A549 treated with CORT108297 at 1 μM for 4 hours (cell line): ENCODE measurements around the gene ARHGEF40. TPM values are rescaled to one million over a fixed set of nuclear protein-coding genes. Genes with fewer than 3 reads are reported as not detected.

Source experiments
- total RNA-seq: library from RNA; stranded (reverse); fragments of 200-300 nt; extraction: Qiagen RNA extraction; gene quantifications from 5 replicates; pipeline ENCODE4 v1.2.3, GENCODE V29; 2022

Gene ARHGEF40
- 9.7 to 15.3 TPM (median 12.2 TPM) in 5 replicates for total RNA-seq

DNA sequence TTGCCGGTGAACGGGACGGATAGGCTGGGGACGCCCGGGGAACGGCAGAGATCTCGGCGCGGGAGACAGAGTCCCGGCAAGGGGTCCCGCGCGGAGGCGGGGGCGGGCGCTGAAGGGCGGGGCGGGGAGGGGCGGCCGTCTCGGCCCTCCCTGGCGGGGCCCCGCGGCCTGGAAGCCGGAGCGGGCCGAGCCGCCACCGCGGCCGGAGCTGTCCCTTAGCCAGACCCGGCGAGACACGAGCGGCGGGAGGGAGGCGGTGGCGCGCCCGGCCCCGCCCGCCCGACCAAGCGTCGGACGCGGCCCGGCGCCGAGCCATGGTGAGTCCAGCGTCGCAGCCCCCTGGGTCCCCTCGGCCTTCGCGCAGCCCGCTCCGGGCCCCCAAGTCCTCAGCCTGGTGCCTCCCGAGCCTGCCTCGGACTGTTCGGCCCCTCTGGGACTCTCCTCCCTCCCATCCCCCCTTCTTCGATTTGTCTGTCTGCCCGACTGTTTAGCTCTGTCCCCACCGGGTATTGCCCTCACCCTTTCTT is at the start of gene ARHGEF40:
Gene ARHGEF40, plus strand, starts transcription at position 222 of the 527 bp plus-strand sequence. Its CDS starts 93 bp downstream, at position 315.

DNA sequence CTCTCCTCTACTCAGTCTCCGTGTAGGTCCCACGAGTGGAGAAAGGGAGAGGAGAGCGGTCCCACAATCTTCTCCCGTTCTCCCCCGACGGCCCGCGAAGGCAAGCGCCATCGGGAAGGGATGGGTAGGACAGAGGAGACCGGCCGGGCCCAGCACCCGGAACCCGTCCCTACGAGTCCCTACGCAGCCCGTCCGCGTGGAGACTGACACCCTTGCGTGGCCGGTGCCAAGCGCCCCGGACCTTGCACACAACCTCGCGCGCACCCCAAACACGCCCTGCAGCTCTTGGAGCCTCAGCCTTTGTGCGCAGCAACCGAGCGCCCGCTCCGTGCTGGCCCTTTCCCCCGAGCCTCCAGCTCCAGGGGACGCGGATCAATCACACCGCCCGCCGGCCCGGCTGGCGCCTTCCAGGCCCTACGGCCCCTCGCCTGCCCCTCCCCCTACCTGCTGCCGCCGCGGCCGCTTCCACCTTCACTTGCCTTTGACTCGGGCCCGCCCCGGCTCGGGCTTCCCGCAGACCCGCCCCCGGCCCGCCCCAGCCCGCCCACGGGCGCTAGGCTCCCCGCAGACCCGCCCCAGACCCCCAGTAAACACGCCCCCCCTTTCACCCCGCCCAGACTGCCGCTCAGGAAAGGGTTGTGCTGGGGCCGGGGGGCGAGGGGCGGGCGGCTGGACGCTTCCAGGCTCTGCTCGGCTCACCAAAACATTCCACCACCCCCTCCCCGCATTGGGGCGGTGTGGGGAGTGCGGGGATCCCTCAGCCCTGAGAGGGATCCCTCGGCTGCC is 45.3 kb upstream of the ARHGEF40 start, which contains the start of gene NDRG2:
Gene NDRG2, minus strand, starts transcription at position 477 of the 786 bp plus-strand sequence. CDS start 1,746 bp downstream, outside the sequence.

GRCh38 chr14:21029917-21030316 is 40.2 kb upstream of the ARHGEF40 start, which contains the start of gene TPPP2:
Gene TPPP2, plus strand, starts transcription at chr14:21030217. Its CDS starts 365 bp downstream, at chr14:21030582.

DNA sequence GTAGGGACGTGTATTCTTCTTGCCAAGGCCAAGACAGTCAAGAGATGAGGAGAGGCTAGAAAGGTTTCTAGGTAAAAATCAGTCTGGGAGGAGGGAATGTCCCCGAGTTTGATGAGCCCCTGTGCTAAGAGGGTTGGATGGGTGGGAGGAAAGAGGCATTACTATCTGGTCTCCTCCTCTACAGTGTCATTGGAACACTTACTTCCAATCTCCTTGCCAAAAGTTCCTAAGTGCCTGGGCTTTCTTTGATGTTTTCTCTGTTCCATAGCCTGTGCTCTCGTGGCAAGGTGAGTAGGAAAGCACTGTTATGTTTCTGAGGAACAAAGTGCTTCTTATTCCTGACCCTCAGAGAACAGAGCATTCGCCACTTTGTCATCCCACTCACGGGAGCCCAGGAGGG is 35.4 kb upstream of the ARHGEF40 start, which contains the start of gene RNASE13:
Gene RNASE13, minus strand, starts transcription at position 101 of the 400 bp plus-strand sequence. CDS start 519 bp downstream, outside the sequence.

GRCh38 chr14:21041676-21042433 is 28.2 kb upstream of the ARHGEF40 start, which contains the start of gene RNASE7:
Gene RNASE7, plus strand, starts transcription at chr14:21042362. Its CDS starts 631 bp downstream, at chr14:21042993.

DNA sequence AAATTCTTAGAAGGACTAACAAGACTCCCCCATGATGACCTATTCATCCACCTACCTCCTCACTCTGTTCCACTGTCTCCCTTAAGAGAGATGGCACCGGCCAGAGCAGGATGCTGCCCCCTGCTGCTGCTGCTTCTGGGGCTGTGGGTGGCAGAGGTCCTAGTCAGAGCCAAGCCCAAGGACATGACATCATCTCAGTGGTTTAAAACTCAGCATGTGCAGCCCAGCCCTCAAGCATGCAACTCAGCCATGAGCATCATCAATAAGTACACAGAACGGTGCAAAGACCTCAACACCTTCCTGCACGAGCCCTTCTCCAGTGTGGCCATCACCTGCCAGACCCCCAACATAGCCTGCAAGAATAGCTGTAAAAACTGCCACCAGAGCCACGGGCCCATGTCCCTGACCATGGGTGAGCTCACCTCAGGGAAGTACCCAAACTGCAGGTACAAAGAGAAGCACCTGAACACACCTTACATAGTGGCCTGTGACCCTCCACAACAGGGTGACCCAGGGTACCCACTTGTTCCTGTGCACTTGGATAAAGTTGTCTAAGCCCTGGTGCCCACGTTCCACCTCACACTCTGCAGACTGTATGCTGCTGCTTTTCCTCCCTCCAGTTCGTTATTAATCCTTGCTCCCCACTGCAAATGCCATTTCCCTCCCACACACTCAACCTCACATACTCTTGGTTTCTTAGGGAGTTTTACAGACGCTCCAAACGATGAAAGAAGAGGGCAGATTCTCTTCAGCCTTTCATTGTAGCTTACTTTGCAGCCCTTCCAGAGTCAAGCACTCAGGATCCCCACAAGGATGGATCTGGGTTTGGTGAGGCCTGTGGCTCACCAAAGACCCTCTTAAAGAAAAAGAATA is 12.1 kb upstream of the ARHGEF40 start, which contains the start of gene RNASE8:
Gene RNASE8, plus strand, starts transcription at position 20 of the 873 bp plus-strand sequence. Its CDS starts 71 bp downstream, at position 91.

DNA sequence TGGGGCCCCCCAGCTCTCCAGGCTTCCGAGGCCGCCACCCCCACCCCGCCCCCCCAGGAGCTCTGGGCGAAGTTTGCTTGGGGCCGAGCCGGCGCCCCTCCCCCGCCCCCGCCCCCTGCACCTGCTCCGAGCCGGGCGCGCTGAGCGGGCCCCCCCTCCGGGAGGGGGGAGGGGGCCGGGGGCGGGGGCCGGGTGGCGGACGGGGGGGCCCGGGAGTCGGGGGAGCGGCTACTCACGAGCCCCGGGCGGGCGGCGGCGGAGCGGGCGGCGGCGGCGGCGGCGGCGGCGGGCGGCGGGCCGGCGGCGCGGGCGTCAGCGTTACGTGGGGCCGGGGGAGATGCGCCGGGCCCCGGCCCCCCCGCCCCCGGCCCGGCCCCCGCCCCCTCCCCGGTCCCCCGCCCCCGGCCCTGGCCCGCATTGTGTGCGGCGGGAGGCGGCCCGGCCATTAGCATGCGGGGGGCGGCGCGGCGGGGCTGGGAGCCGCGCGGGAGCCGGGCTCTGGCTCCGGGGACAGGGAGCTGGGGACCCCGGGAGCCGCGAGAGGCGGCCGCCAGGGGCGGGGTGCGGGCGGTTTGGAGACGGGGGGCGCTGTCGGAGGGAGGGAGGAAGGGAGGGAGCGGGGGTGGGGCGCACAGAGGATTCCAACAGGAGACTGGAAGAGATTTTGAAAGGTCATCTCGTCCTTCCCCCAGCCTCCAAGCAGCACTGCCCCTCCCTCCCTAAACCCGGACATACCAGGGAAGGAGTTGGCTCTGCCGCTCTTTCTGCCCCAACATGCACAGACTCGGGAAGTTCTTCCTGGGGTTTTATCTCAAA is 28.2 kb downstream of the ARHGEF40 start, which contains the start of gene ZNF219:
Gene ZNF219, minus strand, starts transcription at position 580 of the 816 bp plus-strand sequence. CDS start 5,064 bp downstream, outside the sequence.

GRCh38 chr14:21100931-21101330 is 30.8 kb downstream of the ARHGEF40 start, which contains the start of gene TMEM253:
Gene TMEM253, plus strand, starts transcription at chr14:21101066. Its CDS starts 278 bp downstream, at chr14:21101344.

Other genes with a start within 250 kb of the ARHGEF40 start
- not detected in 5 replicates for gene RNASE3, start 178.9 kb upstream of the ARHGEF40 start, total RNA-seq
- gene RNASE2, start 114.8 kb upstream of the ARHGEF40 start, total RNA-seq: not detected in 5 replicates
- 73.4 to 80.5 TPM (median 75.1 TPM) in 5 replicates for gene METTL17, start 80.3 kb upstream of the ARHGEF40 start, total RNA-seq
- gene SLC39A2, start 71.0 kb upstream of the ARHGEF40 start, total RNA-seq: not detected in 5 replicates
- gene NDRG2, start 45.2 kb upstream of the ARHGEF40 start, total RNA-seq: 2.1 to 4.2 TPM (median 2.6 TPM) in 5 replicates
- gene TPPP2, start 40.1 kb upstream of the ARHGEF40 start, total RNA-seq: not detected in 5 replicates
- gene RNASE13, start 35.5 kb upstream of the ARHGEF40 start, total RNA-seq: not detected in 5 replicates
- gene RNASE7, start 27.9 kb upstream of the ARHGEF40 start, total RNA-seq: not detected in 5 replicates
- not detected in 5 replicates for gene RNASE8, start 12.5 kb upstream of the ARHGEF40 start, total RNA-seq
- gene ZNF219, start 28.4 kb downstream of the ARHGEF40 start, total RNA-seq: 18.3 to 35.5 TPM (median 31.4 TPM) in 5 replicates
- 0.73 to 0.98 TPM (median 0.93 TPM) in 5 replicates for gene TMEM253, start 30.8 kb downstream of the ARHGEF40 start, total RNA-seq
- 0.01 to 0.03 TPM in 2 of 5 replicates, not detected in the others for gene OR5AU1, start 85.8 kb downstream of the ARHGEF40 start, total RNA-seq
- gene HNRNPC, start 199.1 kb downstream of the ARHGEF40 start, total RNA-seq: 769 to 1,109 TPM (median 796 TPM) in 5 replicates
- gene RPGRIP1, start 209.8 kb downstream of the ARHGEF40 start, total RNA-seq: 0.13 to 0.24 TPM (median 0.19 TPM) in 5 replicates